ENCODE results near the gene CFAP90.

Gene CFAP90

GRCh38 chr5:7850395-7851239 lies at the start of gene CFAP90:
CFAP90 (minus strand) TSS chr5:7851133; CDS start chr5:7851021, 112 bp downstream.
- DNase-seq: no peak

- no peak for DNase-seq
These were observed 46.2 kb upstream of the CFAP90 start for GRCh38 chr5:7897014-7897600.

GRCh38 chr5:7894860-7895259 lies 43.9 kb upstream of the CFAP90 start:
- no peak for DNase-seq

- DNase-seq: no peak
These were observed 43.5 kb upstream of the CFAP90 start for GRCh38 chr5:7894439-7894838.

GRCh38 chr5:7888901-7889300 lies 38.0 kb upstream of the CFAP90 start:
- no peak for DNase-seq

- DNase-seq: no peak
These were observed 36.0 kb upstream of the CFAP90 start for GRCh38 chr5:7886849-7887475.

GRCh38 chr5:7884491-7885267 lies 33.7 kb upstream of the CFAP90 start:
- no peak for DNase-seq

GRCh38 chr5:7882926-7883325 lies 32.0 kb upstream of the CFAP90 start:
- no peak for DNase-seq

GRCh38 chr5:7881816-7882215 lies 30.9 kb upstream of the CFAP90 start:
- DNase-seq: no peak

GRCh38 chr5:7881091-7881490 lies 30.2 kb upstream of the CFAP90 start:
- no peak for DNase-seq

GRCh38 chr5:7878381-7878873 lies 27.5 kb upstream of the CFAP90 start:
- no peak for DNase-seq

GRCh38 chr5:7877851-7878250 lies 26.9 kb upstream of the CFAP90 start:
- no peak for DNase-seq

GRCh38 chr5:7876867-7877266 lies 25.9 kb upstream of the CFAP90 start:
- no peak for DNase-seq

- DNase-seq: no peak
These were observed 24.2 kb upstream of the CFAP90 start for GRCh38 chr5:7875151-7875550.

- no peak for DNase-seq
These were observed 23.7 kb upstream of the CFAP90 start for GRCh38 chr5:7874639-7875038.

GRCh38 chr5:7873216-7873615 lies 22.3 kb upstream of the CFAP90 start:
- no peak for DNase-seq

- DNase-seq: no peak
These were observed 21.7 kb upstream of the CFAP90 start for GRCh38 chr5:7872517-7873130.

- DNase-seq: no peak
These were observed 20.7 kb upstream of the CFAP90 start for GRCh38 chr5:7871653-7872052.

GRCh38 chr5:7869474-7870136 lies 18.7 kb upstream of the CFAP90 start:
- DNase-seq: no peak

GRCh38 chr5:7868773-7869473 lies 18.0 kb upstream of the CFAP90 start, which contains the start of the genes FASTKD3 and MTRR:
FASTKD3 (minus strand) TSS chr5:7869031; CDS start chr5:7868083, 948 bp downstream.
MTRR (plus strand) TSS chr5:7869148; CDS start chr5:7870795, 1,647 bp downstream.
- peak; percentile 23 for DNase-seq

GRCh38 chr5:7868427-7868772 lies 17.5 kb upstream of the CFAP90 start:
- no peak for DNase-seq

All from cortex of kidney (tissue), 1 donor.